Lower leg skin (tissue), 4 donors: ENCODE measurements around the gene SUMF1. TPM values are rescaled to one million over a fixed set of nuclear protein-coding genes. Genes with fewer than 3 reads are reported as not detected.
A peak's percentile ranks its signal among the peaks of the same experiment; 100 is the strongest.

Experiments
- DNase-seq, 2 donors: peaks; one replicate each; pipeline ENCODE4 v3.0.0-alpha.2; 2019; ENCODE audit warnings: low spot score in 2 of 2
- H3K4me3 ChIP-seq: fragments of 200-600 bp; sonication (generic); 2 replicates; pipeline ENCODE4 v1.5.1; 2017; ENCODE audit warnings: mild to moderate bottlenecking, low read depth; ENCODE audit not compliant: poor library complexity, severe bottlenecking
- POLR2A ChIP-seq, 2 donors: fragments of 450-650 bp; IDR thresholded peaks; one replicate each; pipeline ENCODE4 v1.6.1; 2016 to 2017; ENCODE audit warnings: antibody characterized with exemption in 2 of 2, mild to moderate bottlenecking in 1 of 2, moderate library complexity in 1 of 2
- WGBS, 2 donors: methylation state at CpG; one replicate each; pipeline ENCODE4 v1.1.5; 2018; 5-methylcytosine and 5-hydroxymethylcytosine counted together
- intact Hi-C: fragments of 100-400 bp; cut with DNase I; formaldehyde crosslinking; loops from one replicate; pipeline ENCODE4 v1.15.0; 2023; ENCODE audit warnings: low total_unique reads
- total RNA-seq, 4 donors: library from RNA; depleted of rRNA; stranded (reverse); fragments of >200 nt; gene quantifications; one replicate each; pipeline ENCODE4 v1.1.0, GENCODE V29; 2016
- TF ChIP-seq, protein P1 (sequence below), 3 donors: fragments of 450-650 bp; IDR thresholded peaks; one replicate each; pipeline ENCODE4 v1.5.1; 2016; ENCODE audit warnings: antibody characterized with exemption in 3 of 3, mild to moderate bottlenecking in 3 of 3, moderate library complexity in 2 of 3

SUMF1 gene
- total RNA-seq, 4 donors from 2014 or later, result 35.2 to 63.8 (median 59.6) TPM

DNA sequence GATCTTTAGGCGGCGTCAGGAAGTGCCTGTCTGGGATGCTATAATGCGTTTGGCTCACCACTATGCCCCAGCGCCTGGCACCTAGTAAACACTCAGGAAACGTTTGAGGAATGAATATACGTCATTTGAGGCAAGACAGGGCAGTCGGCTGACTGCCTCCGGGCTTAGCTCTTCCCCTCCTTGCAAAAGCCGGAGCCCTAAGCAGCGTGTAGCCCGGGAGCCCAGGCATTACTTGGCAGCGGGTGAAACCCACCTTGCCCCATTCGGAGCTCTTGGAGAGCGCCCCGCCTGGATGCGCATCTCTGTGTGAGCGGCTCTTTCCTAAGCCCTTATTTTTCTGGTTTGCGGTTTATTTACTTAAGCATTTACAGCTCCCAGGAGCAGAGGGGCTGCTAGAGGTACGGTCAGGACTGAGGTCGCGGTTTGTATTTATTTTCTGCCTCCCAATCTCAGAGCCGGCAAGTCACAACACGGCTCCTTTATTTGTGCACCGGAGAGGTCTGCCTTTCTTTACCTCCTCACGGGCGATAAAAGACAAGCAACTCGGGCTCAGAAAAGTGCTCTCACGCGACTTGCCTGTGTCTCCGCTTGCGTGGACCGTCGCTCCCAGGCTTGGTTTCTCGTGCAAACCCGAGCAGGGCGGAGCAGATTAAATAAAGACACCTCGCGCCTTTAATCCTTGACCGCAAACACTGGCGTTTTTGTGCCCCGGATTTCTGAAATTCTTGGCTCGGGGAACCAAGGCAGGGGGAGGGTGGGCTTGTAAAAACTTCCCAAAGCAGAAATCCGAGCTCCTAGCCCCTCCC, 25.3 kb upstream of the SUMF1 start:
- peak; percentile 40 to 91 for DNase-seq
- peak overlapping the region; percentile 70 for H3K4me3 ChIP-seq
- intact Hi-C loops, result no loop called here
- 0 to 1% methylated on average over 43 of the region's 43 CpGs for WGBS, 2 donors
- TF ChIP-seq, protein P1, sequence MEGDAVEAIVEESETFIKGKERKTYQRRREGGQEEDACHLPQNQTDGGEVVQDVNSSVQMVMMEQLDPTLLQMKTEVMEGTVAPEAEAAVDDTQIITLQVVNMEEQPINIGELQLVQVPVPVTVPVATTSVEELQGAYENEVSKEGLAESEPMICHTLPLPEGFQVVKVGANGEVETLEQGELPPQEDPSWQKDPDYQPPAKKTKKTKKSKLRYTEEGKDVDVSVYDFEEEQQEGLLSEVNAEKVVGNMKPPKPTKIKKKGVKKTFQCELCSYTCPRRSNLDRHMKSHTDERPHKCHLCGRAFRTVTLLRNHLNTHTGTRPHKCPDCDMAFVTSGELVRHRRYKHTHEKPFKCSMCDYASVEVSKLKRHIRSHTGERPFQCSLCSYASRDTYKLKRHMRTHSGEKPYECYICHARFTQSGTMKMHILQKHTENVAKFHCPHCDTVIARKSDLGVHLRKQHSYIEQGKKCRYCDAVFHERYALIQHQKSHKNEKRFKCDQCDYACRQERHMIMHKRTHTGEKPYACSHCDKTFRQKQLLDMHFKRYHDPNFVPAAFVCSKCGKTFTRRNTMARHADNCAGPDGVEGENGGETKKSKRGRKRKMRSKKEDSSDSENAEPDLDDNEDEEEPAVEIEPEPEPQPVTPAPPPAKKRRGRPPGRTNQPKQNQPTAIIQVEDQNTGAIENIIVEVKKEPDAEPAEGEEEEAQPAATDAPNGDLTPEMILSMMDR (IDR thresholded peaks at IDR 0.05), result no peak
- TF ChIP-seq POLR2A (IDR thresholded peaks at IDR 0.05), result no peak

DNA sequence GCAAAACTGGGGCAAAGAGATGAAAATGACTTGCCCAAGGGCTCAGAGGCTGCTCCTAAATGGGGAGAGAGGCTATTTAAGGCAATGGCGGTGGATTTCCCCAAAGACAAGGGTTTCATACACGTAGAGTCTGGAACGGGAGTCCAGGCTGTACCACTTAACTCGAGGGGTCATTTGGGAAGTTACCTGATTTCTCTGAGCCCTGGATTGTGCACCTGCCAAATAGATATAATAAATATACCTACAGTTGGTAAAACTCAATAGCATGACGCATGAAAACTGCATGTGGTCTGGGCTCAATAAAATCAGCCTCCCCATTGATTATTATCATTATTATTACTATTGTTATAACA, 24.8 kb upstream of the SUMF1 start:
- 22 to 39% methylated on average over 5 of the region's 5 CpGs for WGBS, 2 donors
- DNase-seq, result no peak
- H3K4me3 ChIP-seq, result no peak overlapping the region
- intact Hi-C loops, result no loop called here
- no peak for TF ChIP-seq POLR2A (IDR thresholded peaks at IDR 0.05)
- TF ChIP-seq, protein P1 (IDR thresholded peaks at IDR 0.05), result no peak

DNA sequence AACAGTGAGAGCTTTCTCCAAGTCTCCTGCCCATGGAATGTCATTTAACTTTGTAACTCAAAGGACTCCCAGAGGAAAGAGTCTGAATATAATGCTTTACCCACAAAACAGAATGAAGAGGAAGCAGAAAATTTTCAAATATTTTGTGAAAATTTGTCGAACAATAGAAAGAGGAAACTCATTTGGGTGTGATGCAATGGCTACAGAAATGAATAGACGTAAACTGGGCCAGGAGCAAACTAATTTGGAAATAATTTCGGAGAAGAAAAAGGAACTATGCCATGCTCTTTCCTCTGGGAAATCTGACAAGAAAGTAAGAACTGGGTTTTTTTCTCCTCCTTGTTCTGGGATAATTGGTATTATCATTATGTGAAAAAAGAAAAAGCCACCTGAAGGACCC, 11.2 kb upstream of the SUMF1 start:
- WGBS, 2 donors, result 59 to 69% methylated on average over 3 of the region's 3 CpGs
- intact Hi-C loops, result no loop called here
- no peak overlapping the region for H3K4me3 ChIP-seq

DNA sequence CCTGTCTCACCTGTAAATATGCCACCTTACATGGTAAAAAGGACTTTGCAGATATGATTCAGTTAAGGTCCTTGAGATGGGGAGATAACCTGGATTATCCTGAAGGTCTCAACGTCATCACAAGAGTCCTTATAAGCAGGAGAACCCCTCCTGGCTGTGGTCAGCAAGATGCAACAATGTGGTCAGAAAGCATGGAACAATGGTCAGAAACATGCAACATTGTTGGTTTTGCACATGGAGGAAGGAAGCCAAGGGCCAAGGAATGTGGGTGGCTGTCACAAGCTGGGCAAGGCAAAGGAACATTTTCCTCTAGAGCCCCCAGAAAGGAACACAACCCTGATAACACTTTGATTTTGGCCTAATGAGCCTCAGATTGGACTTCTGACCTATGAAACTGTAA, 9.4 kb upstream of the SUMF1 start:
- H3K4me3 ChIP-seq, result no peak overlapping the region
- TF ChIP-seq POLR2A (IDR thresholded peaks at IDR 0.05), result no peak
- TF ChIP-seq, protein P1 (IDR thresholded peaks at IDR 0.05), result no peak
- 44 to 57% methylated on average over 1 of the region's 1 CpG for WGBS, 2 donors
- intact Hi-C loops, result no loop called here
- no peak for DNase-seq

More for the DNA sequence above, 11.2 kb upstream of the SUMF1 start:
- TF ChIP-seq POLR2A (IDR thresholded peaks at IDR 0.05), result no peak
- TF ChIP-seq, protein P1 (IDR thresholded peaks at IDR 0.05), result no peak
- DNase-seq, result no peak

DNA sequence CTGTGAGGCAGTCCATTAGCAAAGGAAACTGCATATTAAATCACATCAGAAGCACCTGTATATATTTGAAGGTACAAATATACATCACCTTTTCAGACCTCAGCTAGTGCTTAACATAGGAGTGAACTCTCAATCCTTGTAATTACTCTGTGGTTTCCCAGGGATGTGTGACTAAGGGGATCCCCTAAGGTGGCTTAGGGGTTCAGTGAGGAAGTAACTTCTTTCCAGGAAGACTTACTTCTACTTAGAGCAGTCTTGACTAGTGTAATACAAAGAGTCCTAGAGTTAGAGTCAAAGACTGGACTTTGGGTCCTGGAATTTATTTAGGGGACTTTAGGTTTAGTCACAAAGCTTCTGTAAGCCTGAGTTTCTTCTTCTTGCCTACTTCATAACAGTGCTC, 8.7 kb upstream of the SUMF1 start:
- no peak for TF ChIP-seq POLR2A (IDR thresholded peaks at IDR 0.05)
- TF ChIP-seq, protein P1 (IDR thresholded peaks at IDR 0.05), result no peak
- H3K4me3 ChIP-seq, result no peak overlapping the region
- no peak for DNase-seq
- intact Hi-C loops, result no loop called here
